ENCODE data around the gene DRC7. TPM values are rescaled to one million over a fixed set of nuclear protein-coding genes. Genes with fewer than 3 reads are reported as not detected.
"Not testable (repeated sequence)": the region's sequence is repeated elsewhere in the genome, so short reads cannot be mapped to it uniquely, and the experiment has no call there.

Gene DRC7
- total RNA-seq, 1 donor from 2014 or later: 2.9 TPM

DNA sequence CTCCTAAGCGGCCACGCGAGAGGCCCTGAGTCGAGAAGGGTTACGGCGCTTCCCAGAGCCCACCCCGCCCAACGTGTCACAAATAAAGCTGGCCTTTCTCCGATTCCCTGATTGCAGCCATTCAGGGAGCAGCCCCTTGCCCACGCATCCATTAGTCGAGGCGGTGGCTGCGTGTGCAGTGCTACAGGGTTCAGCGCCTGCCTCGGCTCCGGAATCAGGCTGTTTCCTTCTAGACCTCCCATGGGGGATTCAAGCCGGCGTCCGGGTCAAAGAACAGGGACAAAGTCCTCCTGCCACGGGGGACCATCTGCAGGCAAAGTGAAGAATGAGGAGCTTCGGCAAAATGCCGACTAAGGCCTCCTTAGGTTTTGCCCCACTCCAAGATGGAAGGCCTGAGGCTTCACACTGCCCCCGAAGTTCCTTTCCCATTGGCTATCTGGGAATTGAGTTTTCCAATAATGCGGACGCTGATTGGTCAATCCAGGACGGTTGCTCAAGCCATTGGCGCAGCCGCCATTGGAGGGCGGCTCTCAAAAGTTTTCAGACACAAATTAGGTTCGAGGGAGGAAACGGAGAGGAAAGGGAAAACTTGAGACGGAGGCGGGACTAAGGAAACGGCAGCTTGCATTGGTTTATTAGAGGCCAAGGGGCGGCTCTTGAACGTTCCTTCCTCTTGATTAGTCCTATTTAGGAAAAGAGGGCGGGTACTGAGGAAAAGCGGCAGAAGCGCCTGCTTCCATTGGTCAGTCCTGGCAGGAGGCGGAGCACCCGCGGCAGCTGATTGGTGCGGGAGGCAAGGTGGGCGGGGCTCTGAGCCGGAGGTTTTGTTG lies 40.5 kb downstream of the DRC7 start:
- DNase-seq (ENCODE audit: low read depth): peak; percentile 100

DNA sequence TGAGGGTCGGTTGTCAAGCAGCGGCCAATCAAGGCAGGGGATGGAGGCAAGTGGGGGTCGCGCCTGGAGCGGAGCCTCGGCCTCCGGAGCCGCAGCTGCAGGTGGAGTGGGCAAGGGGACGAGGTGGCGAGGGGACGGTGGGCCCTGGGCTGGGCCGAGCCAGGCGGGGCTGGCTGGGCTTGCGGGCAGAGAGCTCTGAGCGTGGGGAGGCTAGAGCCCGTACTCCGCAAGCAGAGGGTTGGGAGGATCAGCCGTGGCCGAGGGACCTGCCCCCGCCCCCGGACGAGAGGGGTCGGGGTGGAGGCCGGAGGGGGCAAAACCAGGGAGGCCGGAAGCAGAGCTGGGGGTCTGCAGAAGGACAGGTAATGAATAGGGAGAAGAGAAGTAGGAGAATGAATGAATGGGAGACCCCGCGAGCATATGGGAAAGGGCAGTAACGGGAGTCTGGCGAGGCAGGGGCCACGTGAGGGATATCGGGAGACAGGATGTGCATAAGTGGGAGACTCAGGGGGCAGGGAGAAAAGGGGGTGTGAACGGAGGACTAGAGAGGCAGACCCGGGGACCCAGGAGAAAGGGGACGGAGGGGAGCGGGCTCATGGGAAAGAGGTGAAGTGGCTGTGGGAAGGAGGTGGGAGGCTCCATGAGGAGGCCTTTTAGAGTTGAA lies 41.3 kb downstream of the DRC7 start, which contains the start of gene KATNB1:
KATNB1 (plus strand) TSS at position 16 of the 664 bp plus-strand sequence. CDS start 1,474 bp downstream, outside the sequence.
- no peak for DNase-seq (ENCODE audit: low read depth)

DNA sequence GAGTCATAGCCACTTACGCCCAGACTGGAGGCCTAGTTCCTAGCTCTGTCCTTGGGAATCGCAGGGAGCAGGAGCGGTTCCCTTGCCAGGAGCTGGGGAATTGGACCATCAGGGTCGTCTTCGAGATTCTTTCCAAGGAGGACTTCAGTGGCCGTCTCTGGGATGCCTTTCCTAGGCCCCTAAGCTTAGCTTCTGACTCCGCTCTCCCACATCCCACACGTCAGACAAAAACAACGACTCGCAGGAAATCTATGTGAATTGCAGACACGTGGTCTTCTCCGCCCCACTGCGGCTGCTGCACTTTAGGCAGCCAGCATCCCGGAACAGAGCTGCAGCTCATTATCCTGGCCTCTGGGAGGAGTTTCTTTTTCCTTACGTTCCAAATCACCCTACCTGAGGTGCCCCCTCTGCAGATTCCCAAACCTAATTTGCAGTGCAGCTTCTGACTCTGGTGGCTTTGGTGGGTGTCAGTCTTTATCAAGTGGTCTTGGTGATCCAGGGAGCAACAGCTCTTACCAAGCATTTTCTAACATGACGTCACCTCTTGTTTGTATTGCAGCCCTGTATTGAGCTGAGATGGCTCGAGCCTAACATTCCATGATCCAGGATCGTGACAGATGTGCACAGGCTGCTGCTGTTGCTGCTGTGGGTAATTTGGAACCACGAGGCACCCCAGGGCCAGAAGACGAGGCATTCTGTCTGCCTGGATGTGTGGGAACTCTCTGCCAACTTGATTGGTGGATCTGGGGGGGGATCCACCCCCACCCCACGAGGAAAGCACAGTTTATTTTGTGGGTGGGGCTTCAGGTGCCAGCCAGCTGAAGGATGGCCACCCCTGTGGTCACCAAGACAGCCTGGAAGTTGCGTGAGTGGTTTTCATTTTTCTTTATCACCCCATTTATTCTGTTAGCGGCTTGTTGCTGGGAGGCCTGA lies 42.1 kb downstream of the DRC7 start:
- DNase-seq (ENCODE audit: low read depth): peak; percentile 74

DNA sequence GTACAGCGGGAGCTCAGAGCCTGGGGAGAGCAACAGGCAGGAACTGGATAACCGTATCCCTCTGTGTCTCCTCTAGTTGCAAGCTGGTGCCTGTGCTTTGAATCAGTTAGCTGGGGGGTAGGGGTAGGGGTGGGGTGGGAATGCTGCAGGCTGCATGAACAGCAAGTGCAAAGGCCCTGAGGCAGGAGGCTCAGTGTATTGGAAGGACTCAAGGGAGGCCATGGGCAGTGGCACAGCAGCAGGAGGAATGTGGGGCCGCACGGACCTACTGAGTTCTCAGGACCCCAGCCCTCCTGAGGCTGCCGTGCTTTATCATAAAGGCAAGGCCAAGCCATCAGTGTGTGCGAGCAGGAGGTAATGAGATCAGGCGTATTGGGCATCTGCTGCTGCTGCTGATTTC lies 44.2 kb downstream of the DRC7 start:
- DNase-seq (ENCODE audit: low read depth): no peak

DNA sequence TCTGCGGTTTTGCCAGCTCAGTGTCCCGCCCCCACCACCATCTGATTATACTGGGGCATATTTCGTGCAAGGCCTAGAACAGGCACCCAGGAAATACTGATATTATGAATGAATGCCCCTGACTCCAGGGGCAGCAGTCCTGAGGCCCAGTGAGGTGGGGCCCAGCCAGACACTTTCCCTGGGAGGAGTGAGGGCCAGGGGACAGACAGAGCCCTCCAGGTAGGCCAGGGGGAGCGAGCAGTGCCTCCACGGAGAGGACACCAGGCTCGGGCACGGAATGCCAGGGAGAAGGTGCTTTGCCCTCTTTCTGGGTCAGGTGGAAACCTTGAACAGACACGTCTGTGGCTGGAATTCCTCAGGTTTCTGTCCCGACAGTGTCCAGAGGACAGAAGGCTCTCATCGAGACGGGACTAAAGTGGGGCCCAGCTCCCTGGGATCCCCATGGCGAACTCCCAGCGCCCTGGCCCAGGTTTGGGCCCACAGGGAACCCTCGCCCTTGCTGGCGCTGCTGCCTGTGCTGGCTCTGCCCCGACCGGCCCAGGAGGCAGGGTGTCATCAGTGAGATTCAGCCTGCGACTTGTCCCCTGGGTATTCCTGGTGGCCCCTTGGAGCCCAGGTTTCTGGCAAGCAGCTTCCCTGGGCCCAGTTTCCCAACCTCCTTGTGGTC lies 45.3 kb downstream of the DRC7 start:
- no peak for DNase-seq (ENCODE audit: low read depth)

DNA sequence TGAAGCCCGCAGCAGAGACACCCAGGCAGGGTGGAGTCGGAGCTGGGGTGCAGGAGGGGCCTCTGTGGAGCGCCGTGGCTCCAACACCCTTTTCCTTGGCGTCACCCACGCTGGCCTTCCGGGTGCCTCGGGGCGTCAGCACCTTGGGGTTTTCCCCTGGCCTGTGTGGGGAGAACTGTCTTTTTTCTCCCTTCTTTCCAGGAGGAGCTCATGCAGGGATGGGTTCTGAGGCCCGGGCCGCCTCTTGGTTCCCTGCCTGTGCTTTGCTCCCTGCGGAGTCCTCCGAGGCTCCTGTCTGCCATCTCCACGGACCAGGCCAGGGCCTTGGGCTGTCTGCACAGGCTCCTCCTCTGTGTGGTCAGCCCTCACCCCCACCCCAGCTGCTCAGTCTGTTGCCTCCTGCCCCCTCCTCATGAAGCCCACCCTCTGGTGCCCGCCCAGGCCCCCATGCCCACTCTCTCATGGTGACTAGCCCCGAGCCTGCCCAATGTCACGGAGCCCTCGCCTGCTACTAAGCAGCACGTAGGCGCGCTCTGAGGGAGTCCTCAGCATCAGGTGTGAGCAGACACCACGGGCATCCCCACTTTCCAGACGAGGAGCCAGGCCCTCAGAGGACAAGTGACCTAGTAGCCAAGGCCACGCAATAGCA lies 45.9 kb downstream of the DRC7 start:
- DNase-seq (ENCODE audit: low read depth): no peak

DNA sequence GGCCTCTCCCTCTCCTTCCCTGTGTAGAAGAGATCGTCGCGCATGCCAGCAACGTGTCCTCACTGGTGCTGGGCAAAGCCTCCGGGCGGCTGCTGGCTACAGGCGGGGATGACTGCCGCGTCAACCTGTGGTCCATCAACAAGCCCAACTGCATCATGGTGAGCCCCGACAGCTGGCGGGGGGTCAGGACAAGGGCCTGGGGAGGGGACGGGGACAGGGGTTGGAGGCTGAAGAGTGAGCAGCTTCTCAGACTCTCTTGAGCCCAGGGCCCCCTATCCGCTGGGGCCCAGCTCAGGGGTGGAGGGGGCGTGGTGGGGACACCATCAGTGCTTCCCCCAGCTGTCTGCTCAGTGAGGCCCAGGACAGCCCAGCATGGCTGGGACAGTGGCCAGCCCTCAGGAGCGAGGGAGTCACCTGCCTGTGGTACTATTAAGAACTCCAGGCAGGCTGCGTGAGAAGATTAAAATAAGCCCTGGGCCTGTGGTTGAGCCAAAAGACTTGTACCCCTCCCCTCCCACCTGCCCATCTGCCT lies 47.1 kb downstream of the DRC7 start:
- no peak for DNase-seq (ENCODE audit: low read depth)

DNA sequence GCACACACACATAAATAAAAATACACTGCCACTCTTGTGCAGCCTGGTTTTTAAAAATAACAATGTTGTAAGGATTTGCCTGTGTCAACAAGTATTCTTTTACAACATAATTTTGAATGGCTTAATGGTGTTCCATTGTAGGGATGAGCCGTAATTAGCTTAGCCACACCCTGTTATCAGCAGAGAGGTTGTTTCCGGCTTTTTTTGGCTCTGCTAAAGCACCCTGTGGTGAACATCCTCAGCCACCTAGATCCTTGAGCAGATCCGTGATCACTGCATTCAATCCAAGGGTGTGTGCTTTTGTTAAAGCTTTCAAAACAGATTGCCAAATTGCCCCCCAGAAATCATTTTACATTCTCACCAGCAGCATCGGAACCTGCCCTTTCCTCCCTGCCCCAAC lies 47.9 kb downstream of the DRC7 start:
- no peak for DNase-seq (ENCODE audit: low read depth)

DNA sequence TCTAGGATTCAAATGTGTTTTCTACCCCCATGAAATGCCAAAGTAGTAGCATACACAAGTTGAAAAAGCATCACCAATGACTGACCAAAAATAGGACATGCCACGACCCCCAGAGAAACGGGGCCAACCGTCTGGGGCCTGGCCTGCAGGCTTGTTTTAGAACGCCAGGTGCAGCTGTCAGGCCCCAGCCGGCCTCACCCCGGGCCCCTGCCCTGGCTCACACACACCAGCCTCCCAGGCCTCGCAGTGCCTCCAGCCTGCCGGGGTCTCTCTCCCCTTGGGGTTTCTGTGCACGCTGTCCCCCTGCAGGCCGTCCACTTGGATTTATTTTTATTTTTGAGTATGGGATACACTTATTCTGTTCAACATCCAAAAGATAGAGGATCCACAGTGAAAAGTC lies 48.9 kb downstream of the DRC7 start:
- no peak for DNase-seq (ENCODE audit: low read depth)

DNA sequence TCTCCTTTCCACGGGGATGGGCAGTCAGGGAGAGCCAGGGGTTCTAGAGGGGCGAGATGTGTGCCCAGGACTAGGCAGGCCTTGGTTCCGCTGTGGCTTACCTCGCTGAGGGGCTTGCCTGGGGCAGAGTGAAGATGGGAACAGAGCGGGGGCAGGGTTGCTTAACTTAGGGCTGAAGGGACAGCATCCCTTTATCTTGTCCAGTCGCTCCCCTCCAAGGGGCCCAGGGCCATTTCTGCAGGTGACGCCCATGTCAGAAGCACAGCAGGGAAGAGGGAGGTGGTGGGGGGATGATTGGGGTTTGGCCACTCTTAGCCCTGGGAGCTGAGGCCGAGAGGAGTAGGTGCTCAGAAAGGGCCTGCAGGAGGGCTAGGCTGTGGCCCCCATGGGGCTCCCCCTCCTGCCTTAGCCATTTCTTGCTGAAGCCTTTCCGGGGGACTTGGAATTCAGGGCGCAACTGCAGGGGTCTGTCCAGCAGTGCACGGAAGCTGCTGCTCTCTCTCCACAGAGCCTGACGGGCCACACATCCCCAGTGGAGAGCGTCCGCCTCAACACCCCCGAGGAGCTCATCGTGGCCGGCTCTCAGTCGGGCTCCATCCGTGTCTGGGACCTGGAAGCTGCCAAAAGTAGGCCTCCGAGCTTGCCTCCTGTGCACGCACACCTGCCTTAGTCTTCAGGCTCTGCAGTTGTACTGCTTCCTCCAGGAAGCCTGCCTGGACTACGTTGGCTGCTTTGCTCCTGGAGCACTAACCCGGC lies 49.5 kb downstream of the DRC7 start:
- no peak for DNase-seq (ENCODE audit: low read depth)

DNA sequence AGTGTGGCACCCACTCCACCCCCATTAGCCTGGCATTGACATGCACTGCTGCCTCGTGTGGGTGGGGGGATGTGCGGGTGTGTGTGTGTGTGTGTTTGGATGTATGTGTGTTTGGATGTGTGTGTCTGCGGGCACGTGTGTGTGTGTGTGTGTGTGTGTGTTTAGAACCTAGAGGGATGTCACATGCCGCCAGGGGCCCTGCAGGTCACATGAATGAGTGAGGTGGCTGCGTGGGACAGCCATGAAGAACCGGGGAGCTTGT lies 50.0 kb downstream of the DRC7 start:
- no peak for DNase-seq (ENCODE audit: low read depth)

DNA sequence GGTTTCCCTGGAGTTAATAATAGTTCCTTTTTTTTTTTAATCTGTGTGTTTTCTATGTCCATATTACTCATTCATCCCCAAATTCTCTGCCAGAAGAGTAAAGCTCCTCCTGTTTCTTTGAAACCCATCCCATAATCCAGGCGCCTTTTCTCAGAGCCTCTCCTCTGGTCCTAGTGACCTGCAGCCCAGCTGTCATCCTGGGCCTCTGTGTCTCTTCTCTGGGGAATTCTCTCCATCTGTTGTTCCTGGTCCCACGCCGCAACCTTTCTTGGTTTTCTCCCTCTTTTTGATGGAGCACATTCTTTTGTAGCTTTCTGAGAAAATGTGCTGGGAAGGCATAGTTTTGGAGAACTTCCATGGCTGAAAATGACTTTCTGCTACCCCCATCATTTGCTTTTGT lies 51.2 kb downstream of the DRC7 start:
- no peak for DNase-seq (ENCODE audit: low read depth)

DNA sequence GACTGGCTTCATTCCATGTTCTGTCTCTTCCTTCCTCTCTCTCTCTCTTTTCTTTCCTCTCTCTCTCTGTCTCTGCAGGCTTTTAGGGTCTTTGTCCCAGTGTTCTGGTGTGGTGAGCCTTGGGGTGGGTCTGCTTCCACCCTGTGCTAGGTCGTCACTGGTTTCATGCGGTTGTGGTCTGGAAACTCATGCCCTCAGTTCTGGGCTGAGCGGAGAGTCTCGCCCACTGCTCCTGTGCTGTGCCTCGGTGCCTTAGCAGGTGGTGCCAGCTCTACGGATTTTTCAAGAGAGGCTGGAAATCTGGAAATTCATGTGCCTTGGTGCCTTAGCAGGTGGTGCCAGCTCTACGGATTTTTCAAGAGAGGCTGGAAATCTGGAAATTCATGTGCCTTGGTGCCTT lies 51.7 kb downstream of the DRC7 start:
- not testable (repeated sequence) for DNase-seq (ENCODE audit: low read depth)

DNA sequence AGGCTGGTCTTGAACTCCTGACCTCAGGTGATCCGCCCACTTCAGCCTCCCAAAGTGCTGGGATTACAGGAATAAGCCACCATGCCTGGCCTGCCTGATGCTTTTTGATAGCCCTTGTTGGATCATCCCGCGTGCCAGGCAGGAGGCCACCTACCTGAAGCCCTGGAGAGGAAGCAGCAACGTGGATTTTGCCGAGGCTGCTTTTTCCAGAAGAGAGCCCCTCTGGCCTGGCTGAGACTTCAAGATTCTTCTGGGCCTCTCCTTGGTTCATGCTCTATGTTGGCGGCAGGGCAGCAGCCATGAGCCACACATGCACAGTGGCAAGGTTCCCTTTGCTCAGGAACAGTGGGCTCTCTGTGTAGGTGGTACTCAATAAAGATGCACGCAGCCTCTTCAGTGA lies 52.5 kb downstream of the DRC7 start:
- DNase-seq (ENCODE audit: low read depth): no peak

DNA sequence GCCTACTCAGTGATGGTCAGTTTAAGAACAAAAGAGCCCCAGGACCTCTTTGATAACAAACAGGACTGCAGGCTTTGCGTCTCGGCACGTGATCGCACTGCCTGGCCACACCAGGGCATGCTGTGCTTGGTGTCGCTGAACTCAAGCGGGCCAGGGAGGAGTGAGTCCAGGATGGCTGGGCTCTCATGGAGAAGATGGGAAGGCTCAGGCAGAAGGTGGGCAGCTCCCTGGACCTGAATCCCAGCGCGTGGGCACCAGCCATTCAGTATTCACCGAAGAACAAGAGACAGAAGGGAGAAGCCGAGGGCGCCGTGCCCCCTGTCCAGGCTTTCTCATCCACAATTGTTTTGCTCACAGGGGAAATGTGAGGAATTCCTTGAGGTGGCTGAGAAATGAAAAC lies 52.9 kb downstream of the DRC7 start:
- DNase-seq (ENCODE audit: low read depth): no peak

DNA sequence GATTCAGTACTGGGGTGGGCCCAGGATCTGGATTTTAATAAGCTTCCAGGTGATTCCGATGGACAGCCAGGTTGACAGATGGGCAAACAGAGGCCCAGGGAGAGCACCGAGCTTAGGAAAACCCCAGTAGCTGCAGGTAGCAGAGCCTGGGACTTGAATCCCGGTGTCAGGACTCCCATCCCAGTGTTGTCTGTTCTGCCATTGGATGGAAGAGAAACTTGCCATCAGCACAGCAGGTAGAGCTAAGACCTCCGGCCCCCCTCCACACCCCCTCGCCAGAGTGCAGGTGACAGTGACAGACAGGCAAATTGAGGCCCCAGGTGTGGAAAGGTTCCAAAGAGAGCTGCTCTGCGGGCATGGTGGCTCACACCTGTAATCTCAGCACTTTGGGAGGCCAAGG lies 53.4 kb downstream of the DRC7 start:
- no peak for DNase-seq (ENCODE audit: low read depth)

DNA sequence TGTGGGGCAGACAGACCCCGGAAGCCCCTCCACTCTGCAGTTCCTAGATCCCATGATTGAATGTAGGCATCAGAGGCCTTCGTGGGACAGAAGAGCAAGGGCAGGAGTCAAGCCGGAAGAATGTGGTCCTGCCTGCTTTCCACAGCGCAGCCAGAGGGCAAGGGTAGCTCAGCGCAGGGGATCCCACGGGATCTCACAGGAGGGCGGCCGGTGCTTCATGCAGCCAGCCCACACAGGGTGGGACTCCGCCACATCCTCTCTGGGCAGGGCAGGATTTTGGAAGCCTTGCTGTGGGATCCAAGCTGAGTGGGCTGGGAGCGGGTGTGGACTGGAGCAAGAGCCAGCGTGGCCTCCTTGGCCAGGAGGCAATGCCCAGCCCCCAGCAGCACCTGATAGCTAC lies 54.0 kb downstream of the DRC7 start:
- no peak for DNase-seq (ENCODE audit: low read depth)

DNA sequence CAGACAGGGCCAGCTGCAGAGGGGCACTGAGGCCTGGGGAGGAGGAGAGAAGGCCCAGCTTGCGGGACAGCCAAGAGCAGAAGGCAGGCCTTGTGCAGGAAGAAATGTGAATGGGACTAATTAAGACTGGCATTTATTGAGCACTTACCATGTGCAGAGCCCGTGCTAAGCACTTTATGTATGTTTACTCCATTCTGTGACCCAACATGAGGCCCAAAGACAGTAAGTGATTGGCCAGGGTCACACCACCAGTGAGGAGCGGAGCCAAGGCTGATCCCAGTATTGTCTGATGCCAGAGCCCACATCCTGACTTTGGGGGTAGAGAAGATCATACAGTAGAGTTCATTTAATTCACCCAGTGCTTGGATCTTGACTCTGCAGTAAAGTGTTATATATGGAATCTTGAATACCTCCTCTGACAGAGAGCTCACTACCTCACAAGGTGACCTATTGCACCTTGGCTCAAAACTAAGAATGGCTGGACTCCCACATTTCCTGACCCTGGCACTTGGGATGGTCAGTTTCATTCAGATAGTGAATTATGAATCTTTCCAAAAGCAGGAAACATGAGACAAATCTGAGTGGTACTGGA lies 54.6 kb downstream of the DRC7 start:
- DNase-seq (ENCODE audit: low read depth): no peak

DNA sequence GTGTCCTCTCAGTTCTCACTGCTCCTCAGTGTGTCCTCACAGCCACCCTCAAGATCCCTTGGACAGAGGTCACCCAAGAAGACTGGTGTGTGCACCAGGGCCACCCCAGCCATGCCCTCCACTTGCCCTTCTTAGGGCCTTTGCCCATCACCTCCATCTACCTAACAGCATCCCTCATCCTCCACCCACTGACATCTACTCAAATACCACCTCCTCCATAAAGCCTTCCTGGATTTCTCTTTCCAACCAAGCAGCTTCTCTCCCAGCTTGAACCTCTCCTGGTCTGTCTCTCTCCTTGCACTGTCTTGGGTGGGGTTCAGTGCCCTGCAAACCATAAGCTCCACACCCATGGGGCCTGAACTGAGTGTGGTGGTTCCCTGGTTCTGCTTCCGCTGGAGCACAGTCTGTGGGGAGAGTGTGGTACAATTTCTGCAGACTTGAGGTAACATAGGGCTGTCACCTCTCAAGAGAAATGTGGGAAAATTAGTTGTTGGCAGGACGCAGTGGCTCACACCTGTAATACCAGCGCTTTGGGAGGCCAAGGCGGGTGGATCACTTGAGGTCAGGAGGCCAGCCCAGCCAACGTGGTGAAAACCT lies 55.3 kb downstream of the DRC7 start:
- DNase-seq (ENCODE audit: low read depth): no peak

All from renal cortical epithelial cell (primary cell).